Fibroblast of lung (primary cell): Measurements from ENCODE around the gene ZNF575. TPM values are rescaled to one million over a fixed set of nuclear protein-coding genes. Genes with fewer than 3 reads are reported as not detected.

ENCODE experiments used
- DNase-seq, 2 donors: peaks; one replicate each; pipeline versions ENCODE4 v3.0.0 to v3.0.0-alpha.2; 2010; ENCODE audit warnings: low read depth in 2 of 2
- H2AFZ ChIP-seq: 2 replicates; pipeline ENCODE4 v1.5.1; 2012; ENCODE audit warnings: low read length, control low read depth, inconsistent platforms
- H3K27ac ChIP-seq: 2 replicates; pipeline ENCODE4 v1.5.1; 2011; ENCODE audit warnings: low read length, control low read depth; ENCODE audit not compliant: insufficient read depth
- H3K27me3 ChIP-seq: 2 replicates; pipeline ENCODE4 v1.5.1; 2011; ENCODE audit warnings: mild to moderate bottlenecking, low read length; ENCODE audit not compliant: control insufficient read depth, insufficient read depth
- H3K36me3 ChIP-seq: 2 replicates; pipeline ENCODE4 v1.5.1; 2011; ENCODE audit warnings: low read length; ENCODE audit not compliant: control insufficient read depth, insufficient read depth
- H3K4me1 ChIP-seq: 2 replicates; pipeline ENCODE4 v1.5.1; 2011; ENCODE audit warnings: low read length; ENCODE audit not compliant: control insufficient read depth, insufficient read depth; ENCODE audit errors: extremely low read depth
- H3K4me2 ChIP-seq: 2 replicates; pipeline ENCODE4 v1.5.1; 2011; ENCODE audit warnings: low read length, control low read depth; ENCODE audit not compliant: insufficient read depth; ENCODE audit errors: extremely low read depth
- H3K4me3 ChIP-seq, 4 experiments: fragments of 200-600 bp in 1 of 4; sonication (generic) in 1 of 4; replicated peaks in 1 of 4; 2 replicates each; pipeline ENCODE4 v1.5.1; 2011 to 2016; ENCODE audit warnings: low read length in 4 of 4, low read depth in 3 of 4, mild to moderate bottlenecking in 3 of 4, control low read depth in 2 of 4, inconsistent platforms in 1 of 4, mixed read lengths in 1 of 4; ENCODE audit not compliant: insufficient read depth in 1 of 4; ENCODE audit errors: control extremely low read depth in 1 of 4
- H3K79me2 ChIP-seq: 2 replicates; pipeline ENCODE4 v1.5.1; 2012; ENCODE audit warnings: mild to moderate bottlenecking, low read length, inconsistent platforms; ENCODE audit not compliant: control insufficient read depth, insufficient read depth
- H3K9ac ChIP-seq: 2 replicates; pipeline ENCODE4 v1.5.1; 2011; ENCODE audit warnings: mild to moderate bottlenecking, low read length, control low read depth; ENCODE audit not compliant: insufficient read depth
- H3K9me3 ChIP-seq: 2 replicates; pipeline ENCODE4 v1.5.1; 2012; ENCODE audit warnings: low read depth, low read length; ENCODE audit not compliant: control insufficient read depth, insufficient read depth
- H4K20me1 ChIP-seq: 2 replicates; pipeline ENCODE4 v1.5.1; 2011; ENCODE audit warnings: low read length; ENCODE audit not compliant: control insufficient read depth, insufficient read depth; ENCODE audit errors: extremely low read depth
- CTCF ChIP-seq, 2 donors: IDR thresholded peaks in 1 of 2; conservative IDR thresholded peaks in 1 of 2; 1 replicate in 1 of 2; 2 replicates in 1 of 2; pipeline ENCODE4 v1.5.1; 2011 to 2012; ENCODE audit warnings: low read length in 2 of 2, control low read depth in 1 of 2, inconsistent platforms in 1 of 2, low read depth in 1 of 2, mild to moderate bottlenecking in 1 of 2
- EZH2 ChIP-seq: IDR thresholded peaks from 2 replicates; pipeline ENCODE4 v1.5.1; 2012; ENCODE audit warnings: low read length, control low read depth, mild to moderate bottlenecking; ENCODE audit errors: missing control alignments
- polyA plus RNA-seq, 2 donors: library from polyadenylated mRNA; depleted of rRNA in 1 of 2; stranded (reverse) in 1 of 2; unstranded in 1 of 2; fragments of >200 nt; gene quantifications; 2 replicates each; pipeline ENCODE4 v1.2.1, GENCODE V29; 2011 to 2012; ENCODE audit warnings: missing spikeins in 1 of 2
- total RNA-seq: library from RNA; depleted of rRNA; stranded (reverse); fragments of >200 nt; gene quantifications from 2 replicates; pipeline ENCODE4 v1.2.1, GENCODE V29; 2014

Gene ZNF575
- total and polyA plus RNA-seq, 2 donors (not counting 1 experiment from before 2014, with no cell fraction given) = 0.27 to 0.33 TPM

DNA sequence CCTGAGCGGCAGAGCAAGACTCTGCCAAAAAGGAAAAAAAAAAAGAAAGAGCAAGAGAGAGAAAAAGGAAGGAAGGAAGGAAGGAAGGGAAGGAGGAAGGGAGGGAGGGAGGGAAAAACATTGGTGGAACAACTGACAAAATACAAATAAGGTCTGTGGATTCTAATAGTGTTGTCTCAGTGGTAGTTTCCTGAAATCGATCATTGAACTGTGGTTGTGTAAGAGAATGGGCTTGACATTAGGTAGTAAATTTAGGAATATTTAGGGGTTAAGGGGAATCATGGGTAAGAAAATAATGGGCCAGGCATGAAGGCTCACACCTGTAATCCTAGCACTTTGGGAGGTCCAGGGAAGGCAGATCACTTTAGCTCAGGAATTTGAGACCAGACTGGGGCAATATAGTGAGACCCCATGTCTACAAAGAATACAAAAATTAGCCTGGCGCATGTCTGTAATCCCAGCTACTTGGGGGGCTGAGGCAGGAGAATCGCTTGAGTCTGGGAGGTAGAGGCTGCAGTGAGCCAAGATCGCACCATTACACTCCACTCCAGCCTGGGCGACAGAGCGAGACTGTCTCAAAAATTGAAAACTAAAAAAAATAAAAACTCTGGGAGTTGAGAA lies 42.9 kb upstream of the ZNF575 start:
- H3K4me1 ChIP-seq = no peaks in the 10 kb centered on the region
- no peaks in the 10 kb centered on the region for H3K9me3 ChIP-seq
- no peak overlapping the region for H3K27ac ChIP-seq
- no peak overlapping the region for H3K4me3 ChIP-seq
- TF ChIP-seq CTCF (conservative IDR thresholded peaks at IDR 0.05 in 1 of 2, IDR thresholded peaks at IDR 0.05 in 1 of 2; ENCODE audit: low read depth in 1 of 2, low read length in 2 of 2) = no peak
- TF ChIP-seq EZH2 = no peak
- no peak overlapping the region for H2AFZ ChIP-seq
- H3K9ac ChIP-seq = no peak overlapping the region
- no peaks in the 10 kb centered on the region for H3K79me2 ChIP-seq
- H3K4me2 ChIP-seq = no peak overlapping the region
- no peaks in the 10 kb centered on the region for H4K20me1 ChIP-seq
- no peak for DNase-seq
- no peaks in the 10 kb centered on the region for H3K27me3 ChIP-seq
- H3K36me3 ChIP-seq = peaks cover under 1% of the 10 kb centered on the region

DNA sequence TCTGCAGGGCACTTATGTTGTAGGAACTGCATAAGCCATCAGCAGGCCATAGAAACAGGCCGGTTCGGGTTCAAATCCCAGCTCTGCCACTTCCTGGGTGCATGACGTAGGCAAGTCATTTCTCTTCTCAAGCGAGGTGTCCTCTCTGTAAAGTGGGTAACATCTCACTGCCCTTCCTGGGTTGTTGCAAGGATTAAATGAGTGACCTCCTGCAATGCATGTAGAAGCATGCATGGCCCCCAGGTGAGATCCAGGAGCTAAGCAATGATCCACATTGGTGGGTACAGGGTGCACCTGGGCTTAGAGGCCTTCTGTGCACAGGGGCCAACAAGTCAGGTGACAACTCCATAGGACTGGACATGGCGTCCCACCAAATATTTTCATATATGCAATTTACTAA lies 42.2 kb upstream of the ZNF575 start:
- TF ChIP-seq EZH2 (no peak), CTCF (conservative IDR thresholded peaks at IDR 0.05 in 1 of 2, IDR thresholded peaks at IDR 0.05 in 1 of 2; ENCODE audit: low read depth in 1 of 2, low read length in 2 of 2) (no peak)
- peaks cover 4% of the 10 kb centered on the region for H3K36me3 ChIP-seq

DNA sequence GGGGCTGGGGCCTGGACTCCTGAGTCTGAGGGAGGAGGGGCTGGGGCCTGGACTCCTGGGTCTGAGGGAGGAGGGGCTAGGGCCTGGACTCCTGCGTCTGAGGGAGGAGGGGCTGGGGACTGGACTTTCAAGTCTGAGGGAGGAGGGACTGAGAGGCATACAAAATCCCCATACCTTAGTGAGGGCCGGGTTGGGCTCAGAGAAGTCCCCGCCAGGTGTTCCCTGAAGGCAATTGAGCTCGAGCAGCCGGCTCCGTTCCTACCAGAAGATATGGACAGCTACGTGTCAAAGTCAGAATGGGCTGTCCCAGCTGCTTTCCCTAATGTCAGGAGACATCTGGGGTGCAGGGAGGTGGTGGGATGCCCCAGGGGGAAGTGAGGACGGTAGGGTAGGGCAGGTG lies 37.9 kb upstream of the ZNF575 start:
- Histone ChIP-seq H3K27ac (no peak overlapping the region), H3K9ac (no peak overlapping the region), H3K36me3 (peaks cover 6% of the 10 kb centered on the region), H2AFZ (no peak overlapping the region), H3K79me2 (no peaks in the 10 kb centered on the region), H3K9me3 (no peaks in the 10 kb centered on the region), H4K20me1 (no peaks in the 10 kb centered on the region), H3K4me3 (no peak overlapping the region), H3K27me3 (no peaks in the 10 kb centered on the region), H3K4me1 (no peaks in the 10 kb centered on the region), H3K4me2 (no peak overlapping the region)
- no peak for TF ChIP-seq EZH2
- TF ChIP-seq CTCF (conservative IDR thresholded peaks at IDR 0.05 in 1 of 2, IDR thresholded peaks at IDR 0.05 in 1 of 2; ENCODE audit: low read depth in 1 of 2, low read length in 2 of 2) = no peak
- no peak for DNase-seq

More for the DNA sequence above, 42.2 kb upstream of the ZNF575 start:
- Histone ChIP-seq H3K4me2 (no peak overlapping the region), H2AFZ (no peak overlapping the region), H3K4me3 (no peak overlapping the region), H3K9me3 (no peaks in the 10 kb centered on the region), H3K27me3 (no peaks in the 10 kb centered on the region), H3K9ac (no peak overlapping the region), H3K27ac (no peak overlapping the region), H3K4me1 (no peaks in the 10 kb centered on the region), H4K20me1 (no peaks in the 10 kb centered on the region), H3K79me2 (no peaks in the 10 kb centered on the region)
- DNase-seq = no peak
